Bronchial epithelial cell (primary cell): ENCODE results near the gene ARID5B. TPM values are rescaled to one million over a fixed set of nuclear protein-coding genes. Genes with fewer than 3 reads are reported as not detected.

Source experiments
- DNase-seq: peaks from one replicate; pipeline ENCODE4 v3.0.0-alpha.2; 2010; ENCODE audit warnings: low read depth
- FAIRE-seq: peaks from 2 replicates; lab custom pipeline; 2011; peaks lifted over from hg19 to GRCh38; lab: Jason Lieb, UNC
- H3K27me3 ChIP-seq: 2 replicates; pipeline ENCODE4 v1.5.1; 2011; ENCODE audit warnings: low read length; ENCODE audit not compliant: control insufficient read depth, insufficient read depth
- H3K36me3 ChIP-seq: 2 replicates; pipeline ENCODE4 v1.5.1; 2011; ENCODE audit warnings: low read length; ENCODE audit not compliant: control insufficient read depth, insufficient read depth
- H3K4me3 ChIP-seq: 2 replicates; pipeline ENCODE4 v1.5.1; 2011; ENCODE audit warnings: mild to moderate bottlenecking, low read depth, low read length, control low read depth
- total RNA-seq: library from RNA; depleted of rRNA; stranded (reverse); fragments of >200 nt; gene quantifications from 2 replicates; pipeline ENCODE4 v1.2.1, GENCODE V29; 2014
- TF ChIP-seq, protein P1 (sequence below): IDR thresholded peaks from 2 replicates; pipeline ENCODE4 v1.5.1; 2011; ENCODE audit warnings: mild to moderate bottlenecking, moderate library complexity, low read length, control low read depth, inconsistent platforms; ENCODE audit not compliant: insufficient read depth, severe bottlenecking

ARID5B gene
- total RNA-seq, 1 donor from 2014 or later, result 7.1 TPM

DNA sequence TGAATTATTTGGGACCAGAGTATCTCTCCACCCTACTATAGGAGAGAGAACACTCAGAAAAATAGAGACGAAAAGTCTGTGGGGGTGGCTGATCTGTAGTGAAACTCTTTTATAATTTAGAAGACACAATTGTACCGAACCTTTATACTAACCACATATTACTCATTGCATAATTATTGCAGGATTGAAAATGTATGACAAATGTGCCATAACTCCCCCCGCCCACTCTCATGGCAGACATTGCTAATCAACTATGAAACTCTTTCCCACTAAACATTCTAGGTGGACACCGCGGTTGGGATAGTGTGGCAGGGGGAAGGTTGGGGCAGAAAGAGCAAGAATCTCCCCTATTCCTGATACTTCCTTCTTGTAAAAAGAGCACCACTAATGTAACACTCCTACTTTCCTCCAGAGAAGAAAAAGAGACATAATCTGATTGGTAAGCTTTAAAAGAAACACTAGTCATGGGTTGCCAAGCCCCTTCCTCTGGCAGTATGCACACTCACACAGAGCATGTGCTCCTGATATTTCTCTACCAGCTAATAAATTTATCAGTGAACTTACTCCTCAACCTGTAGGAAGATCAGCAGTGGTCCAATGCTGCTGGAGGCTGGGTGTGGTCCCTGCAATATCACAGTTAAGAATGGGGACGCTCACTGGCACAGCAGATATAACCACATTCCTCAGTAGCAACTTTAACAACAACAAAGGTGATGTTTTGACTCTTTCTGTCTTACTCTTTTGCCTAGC, 18.7 kb upstream of the ARID5B start:
- no peak for FAIRE-seq
- Histone ChIP-seq H3K4me3 (no peak overlapping the region), H3K27me3 (no peaks in the 10 kb centered on the region), H3K36me3 (no peaks in the 10 kb centered on the region)
- DNase-seq, result peak; percentile 77
- TF ChIP-seq, protein P1, sequence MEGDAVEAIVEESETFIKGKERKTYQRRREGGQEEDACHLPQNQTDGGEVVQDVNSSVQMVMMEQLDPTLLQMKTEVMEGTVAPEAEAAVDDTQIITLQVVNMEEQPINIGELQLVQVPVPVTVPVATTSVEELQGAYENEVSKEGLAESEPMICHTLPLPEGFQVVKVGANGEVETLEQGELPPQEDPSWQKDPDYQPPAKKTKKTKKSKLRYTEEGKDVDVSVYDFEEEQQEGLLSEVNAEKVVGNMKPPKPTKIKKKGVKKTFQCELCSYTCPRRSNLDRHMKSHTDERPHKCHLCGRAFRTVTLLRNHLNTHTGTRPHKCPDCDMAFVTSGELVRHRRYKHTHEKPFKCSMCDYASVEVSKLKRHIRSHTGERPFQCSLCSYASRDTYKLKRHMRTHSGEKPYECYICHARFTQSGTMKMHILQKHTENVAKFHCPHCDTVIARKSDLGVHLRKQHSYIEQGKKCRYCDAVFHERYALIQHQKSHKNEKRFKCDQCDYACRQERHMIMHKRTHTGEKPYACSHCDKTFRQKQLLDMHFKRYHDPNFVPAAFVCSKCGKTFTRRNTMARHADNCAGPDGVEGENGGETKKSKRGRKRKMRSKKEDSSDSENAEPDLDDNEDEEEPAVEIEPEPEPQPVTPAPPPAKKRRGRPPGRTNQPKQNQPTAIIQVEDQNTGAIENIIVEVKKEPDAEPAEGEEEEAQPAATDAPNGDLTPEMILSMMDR, result no peak

DNA sequence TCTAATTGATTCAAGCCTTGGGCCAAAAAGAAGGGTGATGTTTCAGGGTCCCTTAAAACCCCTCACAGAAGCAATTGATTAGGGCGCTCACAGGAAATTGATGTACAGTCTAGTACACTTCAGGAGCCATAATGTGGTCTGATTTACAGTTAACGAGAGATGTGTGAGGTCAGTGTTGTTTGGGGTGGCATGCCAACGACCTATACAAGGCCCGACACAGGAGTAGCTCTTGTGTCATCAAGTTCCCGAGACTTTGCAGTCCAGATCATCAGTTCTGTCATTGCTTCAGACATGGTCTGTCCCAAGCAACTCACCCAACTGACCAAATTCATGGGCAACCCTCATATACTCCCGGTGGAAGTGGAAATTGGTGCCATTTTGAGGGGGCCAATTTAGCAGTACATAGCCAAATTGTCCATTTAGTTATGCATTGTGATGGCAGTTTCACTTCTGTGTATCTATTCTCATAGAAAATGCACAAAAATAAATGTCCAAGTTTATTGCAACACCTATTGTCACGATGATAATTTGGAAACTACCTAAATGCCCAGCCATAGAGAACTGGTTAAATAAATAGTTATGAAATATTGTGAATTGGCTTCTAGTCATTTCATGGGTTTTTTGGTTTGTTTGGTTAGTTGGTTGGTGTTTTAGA, 18.0 kb upstream of the ARID5B start:
- H3K4me3 ChIP-seq, result no peak overlapping the region
- DNase-seq (no peak), FAIRE-seq (no peak)
- H3K27me3 ChIP-seq, result no peaks in the 10 kb centered on the region
- H3K36me3 ChIP-seq, result no peaks in the 10 kb centered on the region
- TF ChIP-seq, protein P1, result no peak

DNA sequence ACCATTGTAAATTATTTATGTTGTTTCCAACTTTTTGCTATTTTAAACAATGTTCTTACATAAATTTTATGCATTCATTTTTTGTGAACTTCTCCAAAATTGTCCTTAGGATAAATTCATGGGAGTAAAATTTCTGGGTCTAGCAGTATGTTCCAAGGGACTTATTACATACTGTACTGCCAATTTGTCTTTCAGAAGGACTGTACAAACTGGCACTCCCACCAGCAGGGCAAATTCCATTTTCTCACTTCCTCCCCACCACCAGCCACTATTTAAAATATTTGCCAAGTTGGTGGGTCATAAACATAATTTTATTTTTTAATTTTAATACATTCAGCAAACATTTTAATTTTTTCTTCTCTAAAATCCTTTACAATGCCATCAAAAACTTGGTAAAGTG, 13.7 kb upstream of the ARID5B start:
- TF ChIP-seq, protein P1, result no peak
- Histone ChIP-seq H3K27me3 (no peaks in the 10 kb centered on the region), H3K4me3 (no peak overlapping the region), H3K36me3 (no peaks in the 10 kb centered on the region)
- FAIRE-seq (no peak), DNase-seq (no peak)

DNA sequence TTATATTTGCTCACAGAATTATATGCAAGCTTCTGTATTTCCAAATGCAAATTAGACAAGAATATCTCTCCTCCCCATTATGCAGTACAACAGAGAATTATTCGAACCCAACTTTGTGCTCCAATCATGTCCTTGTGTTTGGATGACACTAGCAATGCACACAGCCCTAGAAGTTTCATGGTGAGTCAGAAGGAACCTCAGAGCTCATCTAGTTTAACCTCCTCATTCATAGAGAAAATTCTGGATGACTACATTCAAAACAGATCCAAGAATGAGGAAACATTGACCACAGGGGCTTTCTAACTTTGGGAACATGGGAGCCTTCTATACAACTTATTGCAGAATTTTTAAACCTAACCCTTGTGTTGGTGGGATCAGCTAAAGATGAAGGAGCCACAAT, 12.8 kb upstream of the ARID5B start:
- no peaks in the 10 kb centered on the region for H3K27me3 ChIP-seq
- TF ChIP-seq, protein P1, result no peak
- DNase-seq, result peak; percentile 75
- no peak overlapping the region for H3K4me3 ChIP-seq
- no peaks in the 10 kb centered on the region for H3K36me3 ChIP-seq
- FAIRE-seq, result no peak

DNA sequence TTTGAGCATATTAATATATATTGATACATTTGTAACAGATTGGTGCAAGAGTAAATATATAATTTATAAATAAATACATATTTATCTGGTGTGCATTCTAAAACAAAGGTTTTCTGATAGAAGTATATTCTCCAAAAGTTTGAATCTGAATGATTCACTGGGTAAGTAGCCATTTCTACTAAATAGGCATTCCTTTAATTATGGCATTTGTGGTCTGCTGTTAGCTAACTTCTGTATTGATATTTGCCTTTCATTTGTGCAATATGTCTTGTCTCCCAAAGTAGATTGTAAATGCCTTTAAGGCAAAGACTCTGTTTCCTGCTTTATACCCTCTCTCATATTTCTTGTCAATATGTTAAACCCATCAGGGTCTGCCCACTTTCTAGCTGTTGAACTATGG, 11.1 kb upstream of the ARID5B start:
- Histone ChIP-seq H3K27me3 (no peaks in the 10 kb centered on the region), H3K36me3 (no peaks in the 10 kb centered on the region), H3K4me3 (no peak overlapping the region)
- FAIRE-seq, result no peak
- DNase-seq, result peak; percentile 22
- TF ChIP-seq, protein P1, result no peak
